Chondrocyte (in vitro differentiated cells): ENCODE measurements around the gene PHF19. TPM values are rescaled to one million over a fixed set of nuclear protein-coding genes. Genes with fewer than 3 reads are reported as not detected.

Experiments
- DNase-seq: peaks from one replicate; pipeline ENCODE4 v3.0.0; 2021; ENCODE audit warnings: mixed read lengths, low spot score
- H3K27ac Mint-ChIP-seq: one replicate; pipeline ENCODE4 v1.8.0; 2021; ENCODE audit warnings: mild to moderate bottlenecking, moderate library complexity, mixed read lengths; ENCODE audit not compliant: unreplicated experiment
- H3K27me3 Mint-ChIP-seq: 2 replicates; pipeline ENCODE4 v1.8.0; 2021; ENCODE audit warnings: low read depth, mixed read lengths
- H3K36me3 Mint-ChIP-seq: 2 replicates; pipeline ENCODE4 v1.8.0; 2021; ENCODE audit warnings: low read depth, mixed read lengths
- H3K4me1 Mint-ChIP-seq: 2 replicates; pipeline ENCODE4 v1.8.0; 2021; ENCODE audit warnings: low read depth, mild to moderate bottlenecking, mixed read lengths
- H3K4me3 Mint-ChIP-seq: one replicate; pipeline ENCODE4 v1.8.0; 2021; ENCODE audit warnings: mild to moderate bottlenecking, moderate library complexity, mixed read lengths; ENCODE audit not compliant: unreplicated experiment
- H3K9me3 Mint-ChIP-seq: 2 replicates; pipeline ENCODE4 v1.8.0; 2021; ENCODE audit warnings: low read depth, mixed read lengths
- total RNA-seq: library from RNA; stranded (reverse); gene quantifications from 3 replicates; pipeline ENCODE4 v1.2.1, GENCODE V29; 2021
- TF ChIP-seq, protein P1 (sequence below): fragments of 200-600 bp; sonication (generic); IDR thresholded peaks from 2 replicates; pipeline ENCODE4 v1.5.0; 2021; ENCODE audit warnings: antibody characterized with exemption, mild to moderate bottlenecking, moderate library complexity

The PHF19 gene
- total RNA-seq, 1 donor from 2014 or later = 77.8 TPM

DNA sequence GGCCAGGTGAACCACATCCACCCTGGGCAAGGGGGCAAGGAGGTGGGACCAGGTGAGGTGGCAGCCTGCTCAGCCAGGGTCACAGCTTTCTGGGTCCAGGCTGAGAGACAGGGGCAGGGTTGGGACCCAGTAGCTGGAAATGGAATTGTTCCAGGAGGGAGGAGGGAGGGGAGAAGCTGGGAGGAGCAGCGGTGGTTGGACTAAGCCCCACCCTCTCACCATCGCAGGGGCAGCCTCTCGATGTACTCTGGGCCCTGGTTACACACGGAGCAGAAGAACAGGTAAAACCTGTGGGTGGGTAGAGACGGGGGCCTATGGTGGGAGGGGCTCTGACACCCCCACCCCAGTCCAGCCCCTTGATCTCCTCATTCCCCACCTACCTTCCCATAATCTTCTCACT, 11.2 kb downstream of the PHF19 start:
- no peaks in the 10 kb centered on the region for H3K27me3 Mint-ChIP-seq
- H3K36me3 Mint-ChIP-seq = peaks cover 35% of the 10 kb centered on the region
- no peak for DNase-seq
- TF ChIP-seq, protein P1, sequence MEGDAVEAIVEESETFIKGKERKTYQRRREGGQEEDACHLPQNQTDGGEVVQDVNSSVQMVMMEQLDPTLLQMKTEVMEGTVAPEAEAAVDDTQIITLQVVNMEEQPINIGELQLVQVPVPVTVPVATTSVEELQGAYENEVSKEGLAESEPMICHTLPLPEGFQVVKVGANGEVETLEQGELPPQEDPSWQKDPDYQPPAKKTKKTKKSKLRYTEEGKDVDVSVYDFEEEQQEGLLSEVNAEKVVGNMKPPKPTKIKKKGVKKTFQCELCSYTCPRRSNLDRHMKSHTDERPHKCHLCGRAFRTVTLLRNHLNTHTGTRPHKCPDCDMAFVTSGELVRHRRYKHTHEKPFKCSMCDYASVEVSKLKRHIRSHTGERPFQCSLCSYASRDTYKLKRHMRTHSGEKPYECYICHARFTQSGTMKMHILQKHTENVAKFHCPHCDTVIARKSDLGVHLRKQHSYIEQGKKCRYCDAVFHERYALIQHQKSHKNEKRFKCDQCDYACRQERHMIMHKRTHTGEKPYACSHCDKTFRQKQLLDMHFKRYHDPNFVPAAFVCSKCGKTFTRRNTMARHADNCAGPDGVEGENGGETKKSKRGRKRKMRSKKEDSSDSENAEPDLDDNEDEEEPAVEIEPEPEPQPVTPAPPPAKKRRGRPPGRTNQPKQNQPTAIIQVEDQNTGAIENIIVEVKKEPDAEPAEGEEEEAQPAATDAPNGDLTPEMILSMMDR = no peak
- H3K9me3 Mint-ChIP-seq = no peaks in the 10 kb centered on the region
- H3K27ac Mint-ChIP-seq = no peak overlapping the region
- no peak overlapping the region for H3K4me3 Mint-ChIP-seq
- peaks cover 19% of the 10 kb centered on the region for H3K4me1 Mint-ChIP-seq

DNA sequence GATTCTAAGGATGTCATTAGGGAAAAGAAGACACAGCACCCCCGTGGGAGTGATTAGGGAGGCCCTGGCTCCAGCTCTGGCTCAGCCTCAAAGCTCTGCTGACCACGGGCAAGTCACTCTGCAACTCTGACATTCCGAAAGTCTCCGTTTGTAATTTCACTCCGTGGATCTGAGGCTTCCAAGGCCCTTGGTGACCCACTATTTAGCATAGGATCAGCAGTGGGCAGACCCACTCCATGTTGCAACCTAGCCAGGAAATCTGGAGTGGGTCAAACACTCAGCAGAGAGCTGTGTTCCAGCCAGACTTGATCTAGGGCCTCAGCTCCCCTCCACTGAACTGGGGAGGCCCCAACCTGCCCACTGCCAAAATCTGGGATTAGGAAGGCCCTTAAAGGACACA, 11.8 kb downstream of the PHF19 start:
- Mint-ChIP-seq H3K36me3 (peaks cover 41% of the 10 kb centered on the region), H3K4me3 (no peak overlapping the region), H3K27me3 (no peaks in the 10 kb centered on the region), H3K27ac (no peak overlapping the region), H3K9me3 (no peaks in the 10 kb centered on the region), H3K4me1 (peaks cover 16% of the 10 kb centered on the region)
- DNase-seq = no peak
- TF ChIP-seq, protein P1 = no peak

DNA sequence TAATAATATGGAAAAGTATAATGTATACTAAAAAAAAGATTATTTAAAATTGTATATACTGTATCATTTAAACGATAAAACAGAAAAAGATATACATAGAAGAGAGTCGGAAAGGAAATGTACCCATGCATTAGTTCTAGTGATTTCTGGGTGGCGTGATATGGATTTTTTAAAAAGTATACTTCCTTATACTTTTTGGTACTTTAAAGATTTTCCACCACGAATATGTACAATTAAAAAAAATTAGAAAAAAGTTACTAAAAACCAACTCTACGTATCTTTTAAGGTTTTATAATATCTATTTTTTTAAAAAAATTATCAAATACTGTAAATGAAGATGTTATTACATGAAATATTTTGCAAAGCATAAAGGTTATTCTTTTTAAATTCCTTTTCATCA, 12.3 kb downstream of the PHF19 start:
- Mint-ChIP-seq H3K36me3 (peaks cover 44% of the 10 kb centered on the region), H3K4me1 (peaks cover 12% of the 10 kb centered on the region), H3K4me3 (no peak overlapping the region), H3K27ac (no peak overlapping the region), H3K27me3 (no peaks in the 10 kb centered on the region), H3K9me3 (no peaks in the 10 kb centered on the region)
- no peak for DNase-seq
- TF ChIP-seq, protein P1 = no peak

DNA sequence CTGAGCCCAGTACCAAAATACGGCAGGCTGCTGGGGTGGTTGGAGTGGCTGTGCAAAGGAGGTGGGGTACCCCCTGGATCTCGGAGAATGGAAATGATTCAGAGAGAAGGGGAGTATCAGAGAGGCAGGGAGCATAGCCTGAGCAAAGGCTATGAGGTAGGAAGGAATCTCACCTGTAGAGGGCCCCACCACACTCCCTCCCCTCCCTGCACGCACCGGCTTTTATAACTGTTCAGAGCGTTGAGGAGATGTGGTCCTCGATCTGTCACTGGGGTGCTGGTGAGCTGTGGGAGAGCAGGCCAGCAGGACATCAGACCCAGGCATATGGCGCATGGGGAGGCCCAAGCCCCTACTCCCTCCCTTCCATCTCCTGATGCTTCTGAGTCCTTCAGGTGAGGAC, 13.2 kb downstream of the PHF19 start:
- TF ChIP-seq, protein P1 = peak; percentile 13
- no peak overlapping the region for H3K4me3 Mint-ChIP-seq
- peaks cover 4% of the 10 kb centered on the region for H3K4me1 Mint-ChIP-seq
- peaks cover 47% of the 10 kb centered on the region for H3K36me3 Mint-ChIP-seq
- DNase-seq = no peak
- H3K27ac Mint-ChIP-seq = no peak overlapping the region
- no peaks in the 10 kb centered on the region for H3K9me3 Mint-ChIP-seq
- H3K27me3 Mint-ChIP-seq = no peaks in the 10 kb centered on the region

DNA sequence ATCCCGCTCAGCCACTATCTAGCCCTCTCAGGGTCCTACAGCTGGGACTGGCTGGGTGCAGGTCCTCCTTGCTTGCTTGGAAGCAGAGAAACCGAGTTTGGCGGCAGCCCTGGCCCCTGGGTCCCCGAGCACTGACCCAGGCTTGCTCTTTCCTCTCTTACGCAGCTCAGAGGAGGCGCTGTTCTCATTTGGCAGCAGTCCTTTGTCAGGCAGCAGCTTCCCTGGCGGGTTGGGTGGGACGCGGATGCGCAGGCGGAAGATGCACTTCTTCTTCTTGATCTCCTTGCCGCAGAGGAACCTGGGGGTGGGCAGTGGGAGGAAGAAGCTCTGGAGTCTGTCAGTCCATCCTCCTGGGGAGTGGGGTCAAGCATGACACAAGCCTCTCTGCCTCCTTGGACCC, 14.5 kb downstream of the PHF19 start:
- H3K9me3 Mint-ChIP-seq = no peaks in the 10 kb centered on the region
- H3K27me3 Mint-ChIP-seq = no peaks in the 10 kb centered on the region
- TF ChIP-seq, protein P1 = no peak
- no peak for DNase-seq
- H3K4me1 Mint-ChIP-seq = no peaks in the 10 kb centered on the region
- H3K27ac Mint-ChIP-seq = no peak overlapping the region
- H3K4me3 Mint-ChIP-seq = no peak overlapping the region
- peaks cover 55% of the 10 kb centered on the region for H3K36me3 Mint-ChIP-seq
